ENCODE results near the gene RAPGEF2.

GRCh38 chr4:159384017-159384416, 281.1 kb downstream of the RAPGEF2 start:
- TF ChIP-seq CTCF (IDR thresholded peaks at IDR 0.05), result no peak
- TF ChIP-seq POLR2A (IDR thresholded peaks at IDR 0.05), result no peak
